Activated naive CD8-positive, alpha-beta T cell treated with anti-CD3 and anti-CD28 coated beads, Interleukin-2, amount 50 U/mL, for 24 hours (primary cell): ENCODE data around the gene PSMG3.

Source experiments
- ATAC-seq: fragments of 150-1000 bp; cut with Tn5 transposase; one replicate; pipeline ENCODE4 v1.10.0; 2021
- DNase-seq: peaks from one replicate; pipeline ENCODE4 v3.0.0; 2021
- H3K27ac Mint-ChIP-seq: one replicate; pipeline ENCODE4 v1.8.0; 2021; ENCODE audit warnings: mild to moderate bottlenecking, mixed read lengths
- H3K27me3 Mint-ChIP-seq: one replicate; pipeline ENCODE4 v1.8.0; 2021; ENCODE audit warnings: mixed read lengths
- H3K36me3 Mint-ChIP-seq: one replicate; pipeline ENCODE4 v1.8.0; 2021; ENCODE audit warnings: low read depth, mixed read lengths
- H3K4me1 Mint-ChIP-seq: one replicate; pipeline ENCODE4 v1.8.0; 2021; ENCODE audit warnings: mixed read lengths
- H3K4me3 Mint-ChIP-seq: one replicate; pipeline ENCODE4 v1.8.0; 2021; ENCODE audit warnings: mild to moderate bottlenecking, moderate library complexity, mixed read lengths
- H3K9me3 Mint-ChIP-seq: one replicate; pipeline ENCODE4 v1.8.0; 2021; ENCODE audit warnings: mixed read lengths

PSMG3 gene

DNA sequence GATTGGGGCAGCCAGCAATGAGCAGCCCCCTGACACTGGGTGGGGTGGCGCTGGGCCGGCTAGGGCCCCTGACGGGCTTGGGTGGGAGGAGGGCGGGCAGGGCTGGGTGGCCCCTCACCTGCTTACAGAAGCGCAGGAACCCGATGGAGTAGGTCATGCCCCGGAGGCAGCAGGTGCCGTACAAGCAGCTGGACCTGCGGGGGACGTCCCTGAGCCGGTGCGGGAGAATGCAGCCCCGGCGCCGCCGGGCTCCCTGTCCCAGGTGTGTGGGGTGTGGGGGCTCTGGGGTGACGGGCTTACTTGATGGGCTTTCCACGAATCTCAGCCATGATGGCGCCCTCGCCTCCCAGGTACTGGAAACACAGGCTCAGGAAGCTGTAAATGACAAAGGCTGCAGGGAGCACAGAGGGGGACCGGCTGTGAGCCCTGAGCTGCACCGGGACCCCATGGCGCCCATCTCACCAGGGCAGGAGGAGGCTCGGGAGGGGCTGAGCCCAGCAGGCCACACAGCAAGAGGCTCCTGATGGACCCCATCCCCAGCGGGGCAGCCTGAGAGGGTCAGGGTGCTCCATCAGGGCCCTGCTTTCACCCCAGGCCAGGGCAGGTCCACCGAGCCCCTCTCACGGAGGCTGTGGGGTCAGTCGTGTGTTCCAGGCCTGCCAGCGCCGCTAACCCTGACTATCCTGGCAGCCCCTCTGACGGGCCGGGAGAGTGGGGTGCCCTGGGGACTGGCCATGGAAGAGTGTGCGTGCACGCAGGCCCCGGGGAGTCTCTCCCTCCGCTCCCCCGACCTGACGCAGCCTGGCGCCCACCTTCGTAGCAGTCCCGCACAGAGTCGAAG is 19.6 kb downstream of the PSMG3 start:
- DNase-seq = no peak
- Mint-ChIP-seq H3K27ac (no peak overlapping the region), H3K36me3 (no peaks in the 10 kb centered on the region), H3K4me3 (no peak overlapping the region), H3K27me3 (no peaks in the 10 kb centered on the region), H3K4me1 (no peaks in the 10 kb centered on the region), H3K9me3 (no peaks in the 10 kb centered on the region)
- ATAC-seq = no peak

DNA sequence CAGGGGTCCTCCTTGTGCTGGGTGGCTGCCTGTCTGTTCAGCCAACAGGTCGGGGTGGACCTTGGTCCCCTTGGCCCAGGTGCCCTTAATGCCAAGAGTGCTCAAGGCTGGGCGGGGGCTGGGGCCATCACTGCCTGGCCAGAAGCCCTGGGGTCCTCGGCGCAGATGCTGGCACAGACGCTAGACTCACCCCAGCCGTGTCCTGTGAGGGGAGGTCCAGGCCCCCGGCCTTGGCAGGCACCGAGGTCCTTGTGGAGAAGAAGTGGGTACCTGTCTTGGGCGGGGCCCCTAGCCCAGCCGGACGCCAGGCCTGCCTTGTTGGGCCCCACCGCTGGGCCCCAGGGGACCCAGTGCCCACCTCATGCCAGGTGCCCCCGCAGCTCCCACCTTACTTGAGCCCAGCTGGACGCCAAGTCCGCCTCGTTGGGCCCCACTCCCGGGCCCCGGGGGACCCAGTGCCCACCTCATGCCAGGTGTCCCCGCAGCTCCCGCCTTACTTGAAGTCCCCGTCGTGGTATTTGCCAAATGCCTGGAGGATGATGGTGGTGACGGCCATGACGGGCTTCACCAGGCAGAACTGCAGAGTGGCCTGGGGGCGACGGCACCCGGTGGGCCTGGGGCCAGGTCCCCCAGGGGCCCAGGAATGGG is 20.4 kb downstream of the PSMG3 start:
- Mint-ChIP-seq H3K4me1 (no peaks in the 10 kb centered on the region), H3K9me3 (no peaks in the 10 kb centered on the region), H3K4me3 (no peak overlapping the region), H3K27me3 (no peaks in the 10 kb centered on the region), H3K27ac (no peak overlapping the region), H3K36me3 (no peaks in the 10 kb centered on the region)
- DNase-seq (no peak), ATAC-seq (no peak)

DNA sequence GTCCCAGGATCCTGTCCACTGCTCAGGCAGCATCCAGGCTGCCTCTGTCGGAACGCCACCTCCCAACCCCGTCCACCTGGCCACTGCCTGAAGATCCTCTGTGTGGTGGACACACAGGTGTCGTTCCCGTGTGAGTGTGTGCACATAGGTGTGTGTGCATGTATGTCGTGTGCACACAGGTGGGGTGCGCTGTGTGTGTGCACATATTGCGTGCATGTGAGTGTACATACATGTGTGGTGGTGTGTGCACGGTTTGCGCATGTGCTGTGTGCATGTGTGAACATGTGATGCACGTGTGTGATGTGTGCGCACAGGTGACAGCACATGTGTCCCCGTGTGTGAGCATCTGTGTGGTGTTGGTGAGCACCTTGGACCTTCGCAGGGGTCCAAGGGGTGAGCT is 20.9 kb downstream of the PSMG3 start:
- no peak overlapping the region for H3K27ac Mint-ChIP-seq

GRCh38 chr7:1548438-1548831 is 21.4 kb downstream of the PSMG3 start:
- Mint-ChIP-seq H3K9me3 (no peaks in the 10 kb centered on the region), H3K4me1 (no peaks in the 10 kb centered on the region), H3K36me3 (no peaks in the 10 kb centered on the region), H3K27me3 (no peaks in the 10 kb centered on the region), H3K4me3 (no peak overlapping the region), H3K27ac (no peak overlapping the region)
- ATAC-seq (no peak), DNase-seq (no peak)

More for the DNA sequence above, 20.9 kb downstream of the PSMG3 start:
- Mint-ChIP-seq H3K9me3 (no peaks in the 10 kb centered on the region), H3K4me1 (no peaks in the 10 kb centered on the region), H3K4me3 (no peak overlapping the region), H3K36me3 (no peaks in the 10 kb centered on the region), H3K27me3 (no peaks in the 10 kb centered on the region)
- ATAC-seq = no peak
- no peak for DNase-seq

DNA sequence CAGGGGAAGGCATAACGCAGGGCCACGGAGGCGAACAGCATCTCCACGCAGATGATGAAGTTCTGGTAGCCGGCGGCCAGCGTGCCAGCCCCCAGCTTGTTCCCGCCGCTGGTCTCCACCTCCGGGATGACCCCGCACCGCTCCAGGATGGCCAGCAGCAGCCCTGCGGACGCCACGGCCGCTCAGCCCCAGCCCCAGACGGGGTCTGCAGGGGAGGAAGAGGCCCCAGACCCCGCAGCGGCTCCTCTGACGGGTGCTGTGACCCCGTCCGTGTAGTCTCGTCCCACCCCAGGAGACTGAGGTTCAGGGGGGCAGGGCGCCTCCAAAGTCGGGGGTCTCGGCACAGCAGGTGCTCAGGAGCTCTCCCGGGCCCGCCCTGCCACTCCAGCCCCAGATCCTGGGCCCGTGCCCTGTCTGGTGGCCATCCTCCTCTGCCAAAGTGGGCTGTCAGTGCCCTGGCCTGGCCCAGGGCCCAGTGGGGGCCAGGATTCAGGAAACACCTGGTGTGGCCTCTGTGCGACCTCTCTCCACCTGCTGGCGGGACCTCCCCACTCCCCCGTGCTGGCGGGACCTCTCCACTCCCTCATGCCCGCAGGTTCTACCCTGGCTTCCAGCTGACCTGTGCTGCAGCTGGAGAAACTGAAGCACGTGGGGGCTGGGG is 21.9 kb downstream of the PSMG3 start:
- no peaks in the 10 kb centered on the region for H3K36me3 Mint-ChIP-seq

GRCh38 chr7:1546909-1547776 is 22.7 kb downstream of the PSMG3 start:
- Mint-ChIP-seq H3K27ac (no peak overlapping the region), H3K4me1 (no peaks in the 10 kb centered on the region), H3K36me3 (no peaks in the 10 kb centered on the region), H3K4me3 (no peak overlapping the region), H3K27me3 (no peaks in the 10 kb centered on the region), H3K9me3 (no peaks in the 10 kb centered on the region)
- ATAC-seq (no peak), DNase-seq (no peak)

More for the DNA sequence above, 21.9 kb downstream of the PSMG3 start:
- no peaks in the 10 kb centered on the region for H3K27me3 Mint-ChIP-seq
- DNase-seq (no peak), ATAC-seq (no peak)
- no peaks in the 10 kb centered on the region for H3K9me3 Mint-ChIP-seq
- H3K4me3 Mint-ChIP-seq = no peak overlapping the region
- no peaks in the 10 kb centered on the region for H3K4me1 Mint-ChIP-seq
- H3K27ac Mint-ChIP-seq = no peak overlapping the region

DNA sequence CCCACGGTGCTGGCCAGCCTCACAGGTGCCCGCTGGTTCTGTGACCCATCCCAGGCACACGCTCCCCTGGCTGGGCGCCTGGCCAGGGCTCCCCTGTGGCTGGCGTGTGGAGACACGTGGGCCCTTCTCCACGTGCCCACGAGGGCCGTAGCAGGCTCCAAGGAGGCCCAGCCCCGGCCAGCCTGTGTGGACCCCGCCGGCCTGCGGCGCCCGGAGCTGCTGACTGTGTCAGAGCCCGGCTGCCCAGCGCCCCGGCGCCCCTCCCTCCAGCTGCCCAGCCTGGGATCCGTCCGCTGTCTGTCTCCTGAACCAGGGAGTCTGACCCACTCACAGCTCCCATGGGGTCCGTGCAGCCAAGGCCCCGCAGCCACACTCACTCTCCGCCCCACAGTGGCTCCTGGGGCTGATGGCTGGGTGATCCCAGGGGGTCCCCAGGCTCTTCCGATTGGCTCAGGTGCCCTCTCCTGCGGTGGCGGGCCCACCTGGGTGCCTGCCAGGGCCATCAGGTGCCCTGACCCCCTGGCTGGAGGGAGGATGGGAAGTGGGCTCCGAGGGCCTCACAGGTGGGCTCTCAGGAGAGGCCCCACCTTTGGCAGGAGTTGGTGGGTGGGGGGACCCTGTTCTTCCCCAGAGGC is 23.4 kb downstream of the PSMG3 start:
- DNase-seq (no peak), ATAC-seq (no peak)
- no peaks in the 10 kb centered on the region for H3K4me1 Mint-ChIP-seq
- no peak overlapping the region for H3K4me3 Mint-ChIP-seq
- H3K9me3 Mint-ChIP-seq = no peaks in the 10 kb centered on the region
- H3K27ac Mint-ChIP-seq = no peak overlapping the region
- no peaks in the 10 kb centered on the region for H3K36me3 Mint-ChIP-seq
- no peaks in the 10 kb centered on the region for H3K27me3 Mint-ChIP-seq

GRCh38 chr7:1545417-1546246 is 24.2 kb downstream of the PSMG3 start:
- DNase-seq (no peak), ATAC-seq (no peak)
- no peaks in the 10 kb centered on the region for H3K9me3 Mint-ChIP-seq
- H3K4me1 Mint-ChIP-seq = no peaks in the 10 kb centered on the region
- H3K4me3 Mint-ChIP-seq = no peak overlapping the region
- H3K27ac Mint-ChIP-seq = no peak overlapping the region
- no peaks in the 10 kb centered on the region for H3K36me3 Mint-ChIP-seq
- no peaks in the 10 kb centered on the region for H3K27me3 Mint-ChIP-seq

DNA sequence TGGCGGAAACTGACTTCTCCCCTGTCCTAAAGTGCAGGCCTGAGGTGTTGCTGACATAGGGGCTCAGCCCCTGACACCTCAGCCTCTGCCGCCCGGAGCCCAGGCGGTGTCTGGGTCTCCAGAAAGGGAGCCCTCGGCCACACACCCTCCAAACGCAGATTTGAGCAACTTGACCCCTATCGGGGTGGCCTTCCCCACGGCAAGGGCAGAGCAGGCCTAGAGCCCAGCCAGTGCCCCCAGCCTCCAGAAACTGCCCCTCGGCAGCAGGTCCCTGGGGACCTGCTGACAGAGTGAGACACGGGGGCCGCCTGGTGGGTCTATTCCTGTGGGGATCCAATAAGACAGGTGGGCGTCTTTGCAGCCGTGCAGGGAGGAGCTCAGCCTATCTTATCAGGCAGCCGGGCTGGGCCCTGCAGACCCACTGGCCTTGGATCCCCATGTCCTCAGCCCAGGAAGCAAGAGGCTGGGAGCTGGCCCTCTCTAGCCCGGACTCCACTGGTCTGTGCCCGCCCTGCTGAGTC is 24.9 kb downstream of the PSMG3 start:
- ATAC-seq (no peak), DNase-seq (no peak)
- no peaks in the 10 kb centered on the region for H3K36me3 Mint-ChIP-seq
- no peak overlapping the region for H3K27ac Mint-ChIP-seq
- no peaks in the 10 kb centered on the region for H3K9me3 Mint-ChIP-seq
- no peaks in the 10 kb centered on the region for H3K27me3 Mint-ChIP-seq
- H3K4me1 Mint-ChIP-seq = no peaks in the 10 kb centered on the region
- H3K4me3 Mint-ChIP-seq = no peak overlapping the region

DNA sequence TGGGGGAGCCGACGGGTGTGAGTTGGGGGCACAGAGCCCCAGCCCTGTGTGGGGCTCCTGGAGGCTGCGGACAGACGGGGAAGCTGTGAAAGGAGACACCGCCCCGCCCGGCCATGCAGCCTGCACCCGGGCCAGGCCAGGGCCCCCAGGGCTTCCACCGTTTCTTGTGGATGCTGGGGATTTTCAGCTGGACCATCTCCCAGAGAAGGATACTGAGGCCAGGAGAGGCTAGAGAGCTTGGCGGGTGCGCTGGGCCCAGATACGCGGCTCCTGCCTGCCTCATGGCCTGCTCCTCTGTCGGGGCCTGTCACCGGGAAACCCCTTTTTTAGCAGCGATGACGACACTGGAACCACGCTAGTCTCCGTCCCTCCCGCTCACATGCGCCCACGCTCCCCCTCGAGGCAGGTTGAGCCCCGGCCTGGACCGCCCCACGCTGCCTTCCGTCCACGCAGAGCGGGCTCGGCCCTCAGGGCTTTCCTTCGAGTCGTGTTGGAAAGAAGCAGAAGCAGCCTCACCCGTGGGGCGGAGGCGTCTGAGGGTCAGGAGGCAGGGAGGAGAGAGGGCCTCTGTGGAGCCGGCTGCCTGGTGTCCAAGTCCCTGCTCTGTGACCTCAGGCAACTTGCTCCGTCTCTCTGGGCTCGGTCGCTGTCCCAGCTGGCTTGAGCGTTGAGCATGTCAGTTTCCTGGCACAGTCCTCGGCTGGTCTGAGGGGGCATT is 25.5 kb downstream of the PSMG3 start:
- Mint-ChIP-seq H3K36me3 (no peaks in the 10 kb centered on the region), H3K27me3 (no peaks in the 10 kb centered on the region), H3K4me1 (no peaks in the 10 kb centered on the region), H3K9me3 (no peaks in the 10 kb centered on the region), H3K27ac (no peak overlapping the region), H3K4me3 (no peak overlapping the region)
- DNase-seq (no peak), ATAC-seq (no peak)

DNA sequence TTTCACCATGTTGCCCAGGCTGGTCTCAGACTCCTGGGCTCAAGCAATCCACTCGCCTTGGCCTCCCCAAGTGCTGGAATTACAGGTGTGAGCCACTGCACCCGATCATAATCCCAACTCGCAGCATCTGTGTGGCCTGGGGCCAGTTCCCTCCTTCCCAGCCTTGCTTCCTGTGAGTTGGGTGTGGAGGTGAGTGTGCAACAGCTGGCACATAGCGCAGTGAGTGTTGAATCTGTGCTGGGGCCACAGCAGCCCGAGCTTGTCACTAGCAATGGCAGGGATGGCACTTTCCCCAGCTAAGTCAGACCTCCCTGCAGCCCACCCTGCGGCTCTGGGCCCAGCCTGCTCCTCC is 26.0 kb downstream of the PSMG3 start:
- Mint-ChIP-seq H3K4me1 (no peaks in the 10 kb centered on the region), H3K4me3 (no peak overlapping the region), H3K27ac (no peak overlapping the region), H3K36me3 (no peaks in the 10 kb centered on the region), H3K27me3 (no peaks in the 10 kb centered on the region), H3K9me3 (no peaks in the 10 kb centered on the region)
- no peak for DNase-seq
- no peak for ATAC-seq

- Mint-ChIP-seq H3K27me3 (no peaks in the 10 kb centered on the region), H3K36me3 (no peaks in the 10 kb centered on the region), H3K4me1 (no peaks in the 10 kb centered on the region), H3K9me3 (no peaks in the 10 kb centered on the region), H3K27ac (no peak overlapping the region), H3K4me3 (no peak overlapping the region)
- ATAC-seq (no peak), DNase-seq (no peak)
Measured at GRCh38 chr7:1542841-1543747, 26.7 kb downstream of the PSMG3 start.
